DOHH2 (cell line): ENCODE results near the gene RNU7-1.

Source experiments
- EZH2phosphoT487 ChIP-seq: fragments of 200-600 bp; sonication (generic); IDR thresholded peaks from 2 replicates; pipeline ENCODE4 v1.6.1; 2017; ENCODE audit warnings: borderline replicate concordance, mild to moderate bottlenecking, antibody characterized with exemption, low read length, moderate library complexity, mixed read lengths
- TF ChIP-seq, protein P1 (sequence below): fragments of 200-600 bp; sonication (generic); IDR thresholded peaks from one replicate; pipeline ENCODE4 v1.5.1; 2014; ENCODE audit warnings: antibody characterized with exemption, mild to moderate bottlenecking, low read depth, low read length; ENCODE audit not compliant: poor library complexity, severe bottlenecking

- TF ChIP-seq, protein P1, sequence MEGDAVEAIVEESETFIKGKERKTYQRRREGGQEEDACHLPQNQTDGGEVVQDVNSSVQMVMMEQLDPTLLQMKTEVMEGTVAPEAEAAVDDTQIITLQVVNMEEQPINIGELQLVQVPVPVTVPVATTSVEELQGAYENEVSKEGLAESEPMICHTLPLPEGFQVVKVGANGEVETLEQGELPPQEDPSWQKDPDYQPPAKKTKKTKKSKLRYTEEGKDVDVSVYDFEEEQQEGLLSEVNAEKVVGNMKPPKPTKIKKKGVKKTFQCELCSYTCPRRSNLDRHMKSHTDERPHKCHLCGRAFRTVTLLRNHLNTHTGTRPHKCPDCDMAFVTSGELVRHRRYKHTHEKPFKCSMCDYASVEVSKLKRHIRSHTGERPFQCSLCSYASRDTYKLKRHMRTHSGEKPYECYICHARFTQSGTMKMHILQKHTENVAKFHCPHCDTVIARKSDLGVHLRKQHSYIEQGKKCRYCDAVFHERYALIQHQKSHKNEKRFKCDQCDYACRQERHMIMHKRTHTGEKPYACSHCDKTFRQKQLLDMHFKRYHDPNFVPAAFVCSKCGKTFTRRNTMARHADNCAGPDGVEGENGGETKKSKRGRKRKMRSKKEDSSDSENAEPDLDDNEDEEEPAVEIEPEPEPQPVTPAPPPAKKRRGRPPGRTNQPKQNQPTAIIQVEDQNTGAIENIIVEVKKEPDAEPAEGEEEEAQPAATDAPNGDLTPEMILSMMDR = no peak
- no peak for TF ChIP-seq EZH2phosphoT487
Observed at GRCh38 chr12:6960593-6961277, 17.1 kb downstream of the RNU7-1 start.
